Measurements from ENCODE around the gene ZNF865. TPM values are rescaled to one million over a fixed set of nuclear protein-coding genes. Genes with fewer than 3 reads are reported as not detected.
A peak's percentile ranks its signal among the peaks of the same experiment; 100 is the strongest.

Gene ZNF865
- total and polyA plus RNA-seq, 2 of the 4 experiments (the other 2 are of a cell fraction), result under 0.01 to 4.6 TPM

DNA sequence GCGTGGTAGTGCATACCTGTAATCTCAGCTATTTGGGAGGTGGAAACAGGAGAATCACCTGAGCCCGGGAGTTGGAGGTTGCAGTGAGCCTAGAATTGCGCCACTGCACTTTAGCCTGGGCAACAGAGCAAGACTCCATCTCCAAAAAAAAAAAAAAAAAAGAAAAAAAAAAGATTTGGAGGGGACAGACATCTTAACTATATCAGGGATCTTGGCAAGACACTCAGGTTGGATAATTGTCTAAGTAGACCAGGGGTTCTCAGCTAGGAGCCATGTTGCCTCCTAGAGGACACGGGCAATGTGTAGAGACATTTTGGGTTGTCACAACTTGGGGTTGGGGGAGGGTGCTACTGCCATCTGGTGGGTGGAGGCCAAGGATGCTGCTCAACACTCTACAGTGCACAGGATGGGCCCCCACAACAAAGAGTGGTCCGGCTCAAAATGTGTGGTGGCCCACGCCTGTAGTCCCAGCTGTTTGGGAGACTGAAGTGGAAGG lies 33.5 kb downstream of the ZNF865 start:
- no peak overlapping the region for H2BK20ac ChIP-seq (ENCODE audit: low read depth, low read length)
- H3K9me3 ChIP-seq (ENCODE audit: control insufficient read depth, insufficient read depth, low read length), result no peaks in the 10 kb centered on the region
- peak overlapping the region; percentile 15 for H2AK9ac ChIP-seq (replicated peaks; ENCODE audit: low read depth, low read length, poor library complexity)
- H3K36me3 ChIP-seq (ENCODE audit: control insufficient read depth, insufficient read depth, low read length), result peaks cover 4% of the 10 kb centered on the region; the same call in 1 of the 2 replicates
- DNase-seq, result peak; percentile 21
- H3K4me2 ChIP-seq (ENCODE audit: low read depth, low read length), result no peak overlapping the region
- BruUV-seq (replicated peaks), result no TSS peak
- H2BK120ac ChIP-seq (ENCODE audit: low read depth, low read length), result no peak overlapping the region
- no peak overlapping the region for H3K27ac ChIP-seq (ENCODE audit: insufficient read depth, low read length)
- ChIA-PET POLR2A (ENCODE audit: unreplicated experiment) (no interaction called here), CTCF (no interaction called here)
- 0 out of 2 replicates have a peak overlapping the region, but pooled peaks have one; percentile 18 for H2AK5ac ChIP-seq (ENCODE audit: low read depth, low read length)
- no peak overlapping the region for H3K14ac ChIP-seq (replicated peaks; ENCODE audit: low read depth, low read length)
- H2AFZ ChIP-seq (replicated peaks; ENCODE audit: low read length, poor library complexity), result no peak overlapping the region
- no peak overlapping the region for H3K23ac ChIP-seq (ENCODE audit: low read depth, low read length)
- intact Hi-C loops (cut with micrococcal nuclease) (loop anchor here (10.0 kb wide), 1 partner anchor 426 kb away; no protein-coding TSS in a partner anchor), in situ Hi-C loops (cut with MboI; ENCODE audit: low sequenced_read_pairs) (loop anchor here (25.0 kb wide), 2 partner anchors 352 to 527 kb away; partner anchors contain the start of genes BRSK1, HSPBP1 and PPP1R12C), dilution Hi-C loops (cut with HindIII; ENCODE audit: low sequenced_read_pairs, unreplicated experiment) (no loop called here)
- WGBS, 2 experiments (ENCODE audit: extremely low coverage in 2 of 2, insufficient read length in 1 of 2), result no CpG with 5 or more reads among the region's 6 CpGs
- 0 out of 2 replicates have a peak, but pooled peaks cover 9% of the 10 kb centered on the region for H4K20me1 ChIP-seq (ENCODE audit: insufficient read depth, low read length)
- H3K4me1 ChIP-seq (ENCODE audit: control insufficient read depth, insufficient read depth, low read length), result peaks cover 18% of the 10 kb centered on the region
- H3K18ac ChIP-seq (ENCODE audit: low read depth, low read length), result no peak overlapping the region
- no peak overlapping the region for H4K8ac ChIP-seq (ENCODE audit: low read depth in 2 of 2, low read length in 2 of 2)
- H3K27me3 ChIP-seq (ENCODE audit: control insufficient read depth, insufficient read depth, low read length), result no peaks in the 10 kb centered on the region
- H3K4me3 ChIP-seq (ENCODE audit: insufficient read depth, low read depth, low read length), result no peak overlapping the region
- no peak overlapping the region for H2BK5ac ChIP-seq (ENCODE audit: low read depth, low read length, poor library complexity, severe bottlenecking)
- peaks cover 18% of the 10 kb centered on the region for H3K9me1 ChIP-seq (ENCODE audit: insufficient read depth, low read length)
- H3K4ac ChIP-seq (ENCODE audit: low read depth, low read length), result no peak overlapping the region
- H3K79me1 ChIP-seq (ENCODE audit: low read depth in 1 of 2, low read length in 2 of 2), result peaks cover 35 to 80% of the 10 kb centered on the region in 2 experiments
- no peak for ATAC-seq (ENCODE audit: low read depth)
- no peak overlapping the region for H3K9ac ChIP-seq (ENCODE audit: low read depth, low read length)
- no peak overlapping the region for H4K91ac ChIP-seq (ENCODE audit: insufficient read depth, low read depth, low read length)
- H2BK15ac ChIP-seq (ENCODE audit: low read depth, low read length), result no peak overlapping the region
- no peak overlapping the region for H3K56ac ChIP-seq (ENCODE audit: extremely low read depth, insufficient read depth, low read length)
- TF ChIP-seq MAZ (IDR thresholded peaks at IDR 0.05; ENCODE audit: borderline replicate concordance, low read depth, low read length), result no peak
- no peak for TF ChIP-seq POLR2A (IDR thresholded peaks at IDR 0.05; ENCODE audit: low read depth, low read length)
- TF ChIP-seq USF2 (IDR thresholded peaks at IDR 0.05; ENCODE audit: low read depth, low read length), result no peak
- no peak for TF ChIP-seq MAFK (IDR thresholded peaks at IDR 0.05; ENCODE audit: low read depth, low read length)
- no peak for TF ChIP-seq RCOR1 (IDR thresholded peaks at IDR 0.05; ENCODE audit: insufficient replicate concordance, low read length)
- no peak for TF ChIP-seq BHLHE40 (IDR thresholded peaks at IDR 0.05; ENCODE audit: low read depth, low read length)
- peak; percentile 9; the same call in 1 of the 2 replicates for TF ChIP-seq RAD21 (IDR thresholded peaks at IDR 0.05; ENCODE audit: low read length)
- TF ChIP-seq NFE2L2 (IDR thresholded peaks at IDR 0.05; ENCODE audit: low read depth, low read length), result no peak
- TF ChIP-seq MXI1 (IDR thresholded peaks at IDR 0.05; ENCODE audit: borderline replicate concordance, low read depth, low read length), result no peak
- no peak for TF ChIP-seq CHD1 (IDR thresholded peaks at IDR 0.05; ENCODE audit: low read depth, low read length)
- TF ChIP-seq SMC3 (IDR thresholded peaks at IDR 0.05; ENCODE audit: low read depth, low read length), result 0 out of 2 replicates have a peak, but pooled peaks have one; percentile 15
- TF ChIP-seq ELK1 (IDR thresholded peaks at IDR 0.05; ENCODE audit: borderline replicate concordance, low read depth, low read length), result no peak
- TF ChIP-seq, protein P1, sequence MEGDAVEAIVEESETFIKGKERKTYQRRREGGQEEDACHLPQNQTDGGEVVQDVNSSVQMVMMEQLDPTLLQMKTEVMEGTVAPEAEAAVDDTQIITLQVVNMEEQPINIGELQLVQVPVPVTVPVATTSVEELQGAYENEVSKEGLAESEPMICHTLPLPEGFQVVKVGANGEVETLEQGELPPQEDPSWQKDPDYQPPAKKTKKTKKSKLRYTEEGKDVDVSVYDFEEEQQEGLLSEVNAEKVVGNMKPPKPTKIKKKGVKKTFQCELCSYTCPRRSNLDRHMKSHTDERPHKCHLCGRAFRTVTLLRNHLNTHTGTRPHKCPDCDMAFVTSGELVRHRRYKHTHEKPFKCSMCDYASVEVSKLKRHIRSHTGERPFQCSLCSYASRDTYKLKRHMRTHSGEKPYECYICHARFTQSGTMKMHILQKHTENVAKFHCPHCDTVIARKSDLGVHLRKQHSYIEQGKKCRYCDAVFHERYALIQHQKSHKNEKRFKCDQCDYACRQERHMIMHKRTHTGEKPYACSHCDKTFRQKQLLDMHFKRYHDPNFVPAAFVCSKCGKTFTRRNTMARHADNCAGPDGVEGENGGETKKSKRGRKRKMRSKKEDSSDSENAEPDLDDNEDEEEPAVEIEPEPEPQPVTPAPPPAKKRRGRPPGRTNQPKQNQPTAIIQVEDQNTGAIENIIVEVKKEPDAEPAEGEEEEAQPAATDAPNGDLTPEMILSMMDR (conservative IDR thresholded peaks at IDR 0.05; ENCODE audit: low read depth, low read length), result peak; percentile 47
- no peak for TF ChIP-seq FOS (IDR thresholded peaks at IDR 0.05; ENCODE audit: low read depth, low read length)
- TF ChIP-seq RFX5 (IDR thresholded peaks at IDR 0.05; ENCODE audit: low read depth, low read length), result no peak
- TF ChIP-seq CEBPB (IDR thresholded peaks at IDR 0.05; ENCODE audit: low read depth, low read length), result no peak
- H4K5ac ChIP-seq (ENCODE audit: low read depth, low read length), result no peak overlapping the region

Data from IMR-90 (cell line).